Activated CD4-positive, CD25-positive, alpha-beta regulatory T cell treated with anti-CD3 and anti-CD28 coated beads, Interleukin-2, amount 50 U/mL, for 72 hours (primary cell): ENCODE measurements around the gene BCAS1.

Source experiments
- DNase-seq: peaks from one replicate; pipeline ENCODE4 v3.0.0; 2021

The BCAS1 gene

DNA sequence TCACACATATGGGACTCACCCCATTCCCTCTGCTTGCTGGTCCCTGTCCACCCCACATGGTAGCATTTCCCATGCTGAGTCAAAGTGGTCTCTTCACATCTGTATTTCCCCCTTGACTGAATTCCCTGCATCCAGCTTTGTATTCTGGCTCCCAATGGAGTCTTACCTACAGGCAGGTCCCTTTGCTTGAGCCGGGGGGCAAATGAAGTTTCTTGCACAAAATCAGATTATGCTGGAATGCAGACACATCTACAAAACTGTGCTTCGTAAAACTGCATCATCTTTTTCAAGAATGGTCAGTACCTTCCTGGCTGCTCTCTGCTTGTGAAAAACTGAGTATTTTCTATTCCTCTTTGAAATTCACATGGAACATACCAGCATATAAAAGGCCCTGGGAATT, 32.1 kb upstream of the BCAS1 start:
- DNase-seq: no peak

DNA sequence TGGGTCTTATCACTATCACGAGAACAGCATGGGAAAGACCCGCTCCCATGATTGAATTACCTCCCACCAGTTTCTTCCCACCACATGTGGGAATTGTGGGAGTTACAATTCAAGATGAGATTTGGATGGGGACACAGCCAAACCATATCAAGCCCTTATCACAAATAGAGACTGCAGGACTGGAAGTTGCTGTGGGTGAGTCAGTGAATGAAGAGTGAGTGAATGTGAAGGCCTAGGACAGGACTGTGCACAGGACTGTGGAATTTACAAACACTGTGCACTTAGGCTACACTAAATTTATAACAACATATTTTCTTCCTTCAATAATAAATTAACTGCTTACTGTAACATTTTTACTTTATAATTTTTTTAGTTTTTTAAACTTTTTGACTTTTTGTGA, 30.2 kb upstream of the BCAS1 start:
- DNase-seq: no peak

DNA sequence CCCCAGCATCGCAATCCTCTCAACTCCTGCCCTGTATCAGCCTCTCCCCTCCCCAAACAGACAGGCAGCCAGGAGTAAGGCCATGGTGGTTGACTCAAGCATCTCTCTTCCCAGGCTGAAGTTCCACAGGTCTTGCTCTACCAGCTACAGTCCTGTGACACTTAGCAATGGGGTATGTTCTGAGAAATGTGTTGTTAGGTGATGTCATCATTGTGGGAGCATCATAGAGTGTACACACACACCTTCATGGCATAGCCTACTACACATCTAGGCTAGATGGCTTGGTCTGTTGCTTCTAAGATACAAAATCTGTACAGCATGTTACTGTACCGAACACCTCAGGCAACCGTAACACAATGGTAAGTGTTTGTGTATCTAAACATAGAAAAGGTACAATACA, 29.5 kb upstream of the BCAS1 start:
- no peak for DNase-seq

DNA sequence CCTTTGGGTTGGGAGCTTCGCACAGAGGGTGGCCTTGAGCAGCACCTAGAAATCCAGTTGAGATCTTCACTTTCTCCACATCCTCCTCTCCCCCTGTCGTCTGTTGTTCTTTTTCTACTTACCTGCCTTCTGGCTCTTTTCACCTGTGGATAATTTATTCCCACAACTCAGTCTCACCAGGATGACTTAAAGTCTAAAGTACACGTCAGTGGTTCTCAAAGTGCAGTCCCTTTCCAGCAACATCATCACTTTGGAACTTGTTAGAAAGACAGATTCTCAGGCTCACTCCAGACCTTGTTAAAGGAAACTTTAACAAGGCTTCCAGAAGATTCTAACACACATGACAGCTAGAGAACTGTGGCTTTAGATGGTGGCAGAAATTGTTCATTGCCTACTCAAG, 27.7 kb upstream of the BCAS1 start:
- DNase-seq: no peak

GRCh38 chr20:54097236-54097529, 26.8 kb upstream of the BCAS1 start:
- no peak for DNase-seq

GRCh38 chr20:54095824-54096223, 25.4 kb upstream of the BCAS1 start:
- no peak for DNase-seq

GRCh38 chr20:54094268-54094580, 23.8 kb upstream of the BCAS1 start:
- DNase-seq: no peak

GRCh38 chr20:54093423-54094267, 23.3 kb upstream of the BCAS1 start:
- DNase-seq: no peak

- no peak for DNase-seq
Measured at GRCh38 chr20:54092021-54092420, 21.6 kb upstream of the BCAS1 start.

DNA sequence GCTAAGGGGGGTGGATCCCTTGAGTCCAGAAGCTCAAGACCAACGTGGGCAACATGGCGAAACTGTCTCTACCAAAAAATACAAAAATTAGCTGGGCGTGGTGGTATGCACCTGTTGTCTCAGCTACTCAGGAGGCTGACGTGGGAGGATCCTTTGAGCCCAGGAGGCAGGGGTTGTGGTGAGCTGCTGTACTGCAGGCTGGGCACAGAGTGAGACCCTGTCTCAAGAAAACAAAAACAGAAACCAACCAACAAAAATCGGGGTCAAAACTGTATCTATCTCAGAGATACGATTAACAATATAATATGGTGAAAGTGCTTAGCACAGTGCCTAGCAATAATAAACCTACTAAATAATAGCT, 20.7 kb upstream of the BCAS1 start:
- DNase-seq: no peak

DNA sequence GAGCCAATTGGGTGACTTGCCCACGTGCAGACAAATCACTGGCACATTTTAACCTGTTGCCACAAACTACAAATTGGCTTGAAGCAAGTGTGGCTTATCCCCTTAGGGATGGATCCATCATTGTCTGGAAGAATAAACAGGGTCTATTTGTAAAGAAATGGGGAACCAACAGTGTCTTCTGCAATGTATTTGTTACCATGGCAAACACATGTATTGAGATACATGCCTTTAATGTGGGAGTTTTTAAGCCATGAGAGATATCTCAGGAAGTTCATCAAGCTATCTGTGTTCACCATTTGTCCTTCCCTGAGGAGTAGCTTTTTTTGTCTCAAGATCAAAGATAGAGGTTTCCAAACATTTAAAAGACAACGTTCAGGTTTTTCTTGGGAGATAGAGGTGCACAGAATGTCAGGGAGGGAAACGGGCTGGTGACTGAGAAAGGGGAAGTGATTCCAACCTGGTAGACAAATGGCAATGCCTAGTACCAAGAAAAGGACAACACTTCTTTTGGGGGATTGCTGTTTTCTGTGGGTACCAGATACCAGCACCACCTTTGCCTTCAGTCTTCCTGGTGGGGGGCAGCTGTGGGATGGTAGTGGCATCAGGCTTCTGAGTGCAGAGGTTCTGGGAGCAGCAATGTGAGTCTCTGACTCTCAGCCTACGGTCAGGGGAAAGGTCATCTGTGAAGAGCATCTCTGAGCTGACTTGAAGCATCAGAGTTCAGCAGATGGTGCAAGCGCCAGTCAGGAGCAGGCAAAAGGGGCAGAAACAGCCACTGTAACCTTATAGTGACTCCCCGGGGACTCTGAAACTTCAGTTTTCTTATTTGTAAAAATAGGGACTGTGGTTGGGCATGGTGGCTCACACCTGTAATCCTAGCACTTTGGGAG, 20.1 kb upstream of the BCAS1 start:
- no peak for DNase-seq

- no peak for DNase-seq
Measured at GRCh38 chr20:54088430-54088829, 18.0 kb upstream of the BCAS1 start.

DNA sequence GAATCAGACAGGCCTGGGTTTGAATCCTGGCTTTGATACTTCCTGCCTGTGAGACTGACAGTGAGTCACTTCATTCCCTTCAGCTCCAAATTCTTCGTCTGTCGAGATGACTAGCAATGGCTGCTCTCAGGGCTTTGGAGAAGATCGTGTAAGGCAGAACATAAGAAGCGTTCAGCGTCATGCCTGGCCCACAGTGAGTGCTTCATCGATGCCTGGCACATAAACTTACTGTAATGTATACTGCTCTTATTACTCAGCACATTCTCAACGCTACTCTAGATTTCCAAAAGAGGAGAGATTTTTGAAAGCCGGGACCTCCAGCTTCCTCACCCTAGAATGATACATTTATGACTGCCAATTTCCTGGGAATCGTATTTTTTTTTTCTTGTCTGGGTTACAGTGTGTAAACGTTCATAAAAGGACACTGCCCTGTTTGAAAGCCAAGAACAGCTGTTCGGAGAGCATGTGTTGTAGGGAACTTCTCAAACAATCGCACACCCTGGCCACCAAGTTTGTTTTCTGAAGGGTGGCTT, 16.2 kb upstream of the BCAS1 start:
- no peak for DNase-seq

GRCh38 chr20:54085910-54086309, 15.5 kb upstream of the BCAS1 start:
- no peak for DNase-seq

DNA sequence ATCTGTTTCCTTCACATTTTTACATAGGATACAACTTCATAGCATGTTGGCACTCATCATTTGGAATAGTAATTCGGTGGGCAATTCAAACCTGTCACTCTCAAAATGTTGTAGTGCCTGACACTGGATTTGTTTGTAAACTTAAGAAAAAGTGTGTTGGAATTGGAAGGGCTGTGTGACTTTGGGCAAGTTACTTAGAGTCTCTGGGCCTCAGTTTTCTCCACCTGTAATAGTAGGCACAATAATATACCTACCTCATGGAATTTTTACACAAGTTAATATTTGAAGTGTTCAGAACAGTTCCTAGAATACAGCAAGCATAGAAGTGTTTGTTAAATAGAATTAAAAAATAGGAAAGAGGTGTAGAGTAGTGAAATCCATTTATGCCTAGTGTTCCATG, 15.0 kb upstream of the BCAS1 start:
- no peak for DNase-seq

DNA sequence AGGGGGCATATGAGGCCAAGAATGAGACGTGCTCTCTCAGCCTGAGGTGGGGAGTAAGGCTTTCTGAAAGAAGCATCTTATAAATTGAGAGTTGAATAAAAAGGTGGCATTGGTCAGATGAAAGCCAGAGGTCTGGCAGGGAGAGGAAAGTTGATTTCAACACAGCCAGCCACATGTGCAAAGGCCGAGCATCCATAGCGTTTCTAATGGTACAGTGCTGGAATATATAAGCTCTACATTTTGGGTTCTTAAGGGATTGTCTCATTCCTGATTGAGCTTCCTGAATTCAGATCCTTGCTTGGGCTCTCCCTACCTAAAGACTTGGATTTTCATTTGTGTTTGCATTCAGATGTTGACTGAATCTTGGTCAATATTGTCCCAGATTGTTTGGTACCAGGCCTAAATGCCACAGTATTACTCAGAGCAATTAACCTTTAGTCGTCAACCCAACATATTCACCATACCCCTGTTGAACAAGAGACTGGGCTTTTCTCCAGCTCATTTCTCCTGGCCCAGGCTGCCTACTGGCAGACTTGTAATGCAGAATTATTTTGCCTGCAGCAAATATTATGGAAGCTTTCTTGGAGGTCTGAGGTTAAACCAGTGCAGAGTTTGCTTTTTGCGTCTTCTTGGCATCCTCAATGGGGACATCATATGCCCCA, 14.5 kb upstream of the BCAS1 start:
- DNase-seq: no peak

GRCh38 chr20:54084193-54084592, 13.8 kb upstream of the BCAS1 start:
- DNase-seq: no peak

DNA sequence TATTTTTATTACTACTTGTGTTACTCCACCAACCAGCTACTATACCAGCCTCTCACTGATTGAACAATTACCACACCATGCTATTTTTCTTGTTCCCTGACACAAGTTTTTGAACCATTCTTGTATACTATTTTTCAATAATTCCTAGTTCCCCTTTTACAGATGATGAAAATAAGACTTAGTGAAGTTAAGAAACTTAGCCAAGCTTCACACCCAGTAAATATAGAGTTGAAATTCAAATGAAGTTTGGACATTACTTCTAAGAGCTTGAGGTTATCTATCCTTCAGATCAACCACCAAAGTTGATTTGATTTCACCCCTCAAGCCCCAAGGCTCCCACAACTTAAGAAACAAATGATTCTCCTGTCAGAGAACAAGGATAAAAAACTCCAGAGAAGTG, 13.1 kb upstream of the BCAS1 start:
- no peak for DNase-seq

GRCh38 chr20:54082100-54082499, 11.7 kb upstream of the BCAS1 start:
- no peak for DNase-seq

GRCh38 chr20:54079652-54080051, 9.3 kb upstream of the BCAS1 start:
- DNase-seq: no peak

DNA sequence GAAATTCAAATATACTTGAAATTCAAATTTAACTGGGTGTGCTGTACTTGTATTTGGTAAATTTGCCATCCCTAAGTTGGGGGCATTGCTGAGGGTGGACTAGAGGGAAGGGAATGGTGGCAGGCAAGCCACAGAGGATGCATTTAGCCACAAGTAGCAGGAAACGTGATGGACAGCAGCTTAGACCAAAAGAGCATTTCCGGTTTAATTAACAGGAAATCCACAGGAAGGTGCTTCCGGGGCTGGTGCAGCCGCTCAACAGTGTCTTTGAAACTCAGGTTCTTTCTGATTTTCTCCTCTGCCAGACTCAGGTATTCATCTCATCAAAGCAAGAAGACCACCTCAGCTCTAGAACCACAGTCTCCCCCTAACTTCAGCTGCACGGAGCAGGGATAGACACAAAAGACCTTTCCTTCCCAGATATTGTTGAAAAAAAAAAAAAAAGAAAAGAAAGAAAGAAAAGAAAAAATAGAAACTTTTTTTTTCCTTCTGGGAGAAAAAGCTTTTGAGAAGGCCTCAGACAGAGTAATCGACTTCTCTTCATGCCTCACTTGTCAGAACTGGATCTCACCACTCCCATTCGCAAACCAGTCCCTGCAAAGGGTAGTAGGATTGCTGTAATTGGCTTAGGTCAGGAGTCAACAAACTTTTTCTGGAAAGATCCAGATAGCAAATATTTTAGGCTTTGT, 8.0 kb upstream of the BCAS1 start:
- DNase-seq: no peak

- DNase-seq: no peak
Measured at GRCh38 chr20:54076259-54076658, 5.9 kb upstream of the BCAS1 start.

DNA sequence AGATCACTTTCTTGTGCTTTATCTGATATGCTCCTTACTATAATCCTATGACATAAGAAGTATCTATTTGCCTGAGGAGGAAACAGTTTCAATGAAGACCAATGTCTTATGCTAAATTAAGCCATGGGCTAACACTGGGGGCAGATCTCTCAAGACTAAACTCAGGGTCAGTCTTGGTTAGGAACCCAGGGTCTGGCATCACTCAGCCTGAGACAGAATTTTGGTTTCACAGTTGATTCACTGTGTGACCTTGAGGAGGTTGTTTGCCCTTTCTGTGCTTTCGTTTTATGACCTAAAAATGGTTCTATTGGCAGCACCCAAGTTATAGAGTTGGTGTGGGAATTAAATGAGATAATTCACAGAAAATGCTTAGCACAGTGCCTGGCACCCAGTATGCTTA, 4.9 kb upstream of the BCAS1 start:
- DNase-seq: no peak
